GM21367 (cell line): ENCODE measurements around the gene ADGRF1.
"Not testable (repeated sequence)": the region's sequence is repeated elsewhere in the genome, so short reads cannot be mapped to it uniquely, and the experiment has no call there.

ENCODE experiments used
- ATAC-seq: cut with Tn5 transposase; IDR thresholded peaks from one replicate; pipeline ENCODE4 v1.9.1; 2021; ENCODE audit not compliant: unreplicated experiment

The ADGRF1 gene

DNA sequence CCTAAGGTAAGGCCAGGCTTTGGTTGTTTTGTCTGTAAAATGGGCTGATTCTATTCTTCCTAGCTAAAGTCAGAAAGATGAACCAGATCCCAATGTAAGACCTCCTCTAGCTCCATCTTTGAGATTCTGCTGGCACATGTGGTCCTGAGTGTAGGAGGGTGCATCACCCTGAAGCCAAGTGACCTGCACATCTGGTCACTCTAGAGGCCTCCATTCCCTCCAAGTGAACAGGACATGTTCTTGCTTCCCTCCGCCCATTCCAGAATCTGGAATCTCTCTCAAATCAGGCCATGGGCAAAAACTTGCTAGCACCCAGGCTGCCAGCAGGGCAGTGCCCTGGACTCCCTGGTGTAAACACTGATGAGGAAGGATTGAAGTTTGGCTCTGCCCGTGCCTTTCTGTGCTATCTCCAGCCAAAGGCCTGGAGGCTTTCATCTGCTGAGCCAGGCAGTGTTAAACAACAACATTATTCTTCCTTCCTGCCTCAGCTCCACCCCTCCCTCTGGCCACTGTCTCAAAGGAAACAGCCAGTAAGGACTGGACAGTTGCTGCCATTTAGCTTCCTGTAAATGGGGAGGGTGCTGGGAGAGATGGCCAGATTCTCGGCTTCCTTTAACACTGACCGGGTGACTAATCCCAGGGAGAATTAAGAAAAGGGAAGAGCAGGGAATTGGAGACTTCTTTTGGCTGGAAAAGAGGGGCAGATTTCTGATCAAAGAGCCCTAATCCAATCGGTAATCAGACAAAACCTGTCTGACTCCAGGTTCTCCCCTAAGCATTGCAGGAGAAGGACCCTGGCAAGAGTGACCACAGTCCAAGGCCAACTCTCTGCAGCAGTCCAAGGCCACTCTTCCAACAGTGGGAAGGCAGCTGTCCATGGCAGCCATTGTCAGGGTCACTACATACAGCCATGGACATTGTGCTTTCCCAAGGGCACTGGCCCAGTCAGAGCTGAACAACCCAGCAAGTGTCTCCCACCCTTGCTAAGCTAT, 19.5 kb upstream of the ADGRF1 start:
- no peak for ATAC-seq

DNA sequence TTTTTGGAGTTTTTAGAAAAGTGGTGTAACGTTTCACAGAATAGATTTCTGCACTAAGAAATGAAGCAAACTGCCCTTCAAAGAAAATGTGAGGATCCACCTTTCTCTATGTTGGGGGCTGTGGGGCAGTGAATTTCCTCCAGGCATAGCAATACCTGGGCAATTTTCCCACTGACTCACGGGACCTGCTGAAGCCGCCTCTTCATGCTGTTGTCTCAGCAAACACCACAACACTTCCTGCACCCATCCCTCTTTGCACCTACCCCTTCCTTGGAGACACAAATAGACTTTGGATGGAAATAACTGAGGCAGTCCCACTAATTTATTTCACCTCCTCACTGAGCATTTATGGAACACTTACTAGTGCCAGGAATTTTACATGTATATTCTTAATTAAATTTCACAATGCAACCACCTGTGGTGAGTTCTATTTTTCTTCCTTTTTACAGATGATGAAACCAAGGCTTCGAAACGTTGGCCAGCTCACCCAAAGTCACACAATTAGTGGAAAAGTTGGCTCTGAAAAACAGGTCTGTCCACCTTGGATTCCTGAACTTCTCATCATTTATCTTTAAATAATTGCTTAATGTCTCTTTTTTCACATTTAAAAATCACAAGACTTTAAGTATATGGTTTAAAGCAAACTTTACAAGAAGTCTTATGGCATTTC, 17.2 kb upstream of the ADGRF1 start:
- no peak for ATAC-seq

- ATAC-seq: no peak
These were observed 15.9 kb upstream of the ADGRF1 start for GRCh38 chr6:47057830-47058540.

- ATAC-seq: no peak
These were observed 14.7 kb upstream of the ADGRF1 start for GRCh38 chr6:47056832-47057231.

DNA sequence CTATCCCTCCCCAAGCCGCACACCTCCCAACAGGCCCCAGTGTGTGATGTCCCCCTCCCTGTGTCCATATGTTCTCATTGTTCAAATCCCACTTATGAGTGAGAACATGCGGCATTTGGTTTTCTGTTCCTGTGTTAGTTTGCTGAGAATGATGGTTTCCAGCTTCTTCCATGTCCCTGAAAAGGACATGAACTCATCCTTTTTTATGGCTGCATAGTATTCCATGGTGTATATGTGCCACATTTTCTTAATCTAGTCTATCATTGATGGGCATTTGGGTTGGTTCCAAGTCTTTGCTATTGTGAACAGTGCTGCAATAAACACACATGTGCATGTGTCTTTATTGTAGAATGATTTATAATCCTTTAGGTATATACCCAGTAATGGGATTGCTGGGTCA, 12.2 kb upstream of the ADGRF1 start:
- ATAC-seq: not testable (repeated sequence)

DNA sequence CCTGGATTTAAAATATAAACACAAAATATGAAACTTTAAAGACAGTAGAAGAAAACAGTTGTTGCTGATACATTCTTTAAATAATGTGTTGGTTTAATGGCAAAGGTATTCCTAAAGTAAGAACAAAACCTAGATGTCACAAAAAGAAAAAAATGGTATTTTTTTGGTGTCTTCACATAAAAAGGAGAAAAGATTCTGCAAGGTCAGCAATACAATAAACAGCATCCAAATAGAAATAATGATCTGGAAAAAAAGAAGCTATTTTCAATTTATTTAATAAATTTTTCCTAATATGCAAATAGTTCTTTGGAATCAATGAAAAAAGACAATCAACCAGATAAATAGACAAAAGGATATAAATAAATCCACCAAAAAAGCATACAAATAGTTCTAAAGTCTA, 6.5 kb upstream of the ADGRF1 start:
- no peak for ATAC-seq

GRCh38 chr6:47047479-47048407, 5.6 kb upstream of the ADGRF1 start:
- ATAC-seq: peak; percentile 91

DNA sequence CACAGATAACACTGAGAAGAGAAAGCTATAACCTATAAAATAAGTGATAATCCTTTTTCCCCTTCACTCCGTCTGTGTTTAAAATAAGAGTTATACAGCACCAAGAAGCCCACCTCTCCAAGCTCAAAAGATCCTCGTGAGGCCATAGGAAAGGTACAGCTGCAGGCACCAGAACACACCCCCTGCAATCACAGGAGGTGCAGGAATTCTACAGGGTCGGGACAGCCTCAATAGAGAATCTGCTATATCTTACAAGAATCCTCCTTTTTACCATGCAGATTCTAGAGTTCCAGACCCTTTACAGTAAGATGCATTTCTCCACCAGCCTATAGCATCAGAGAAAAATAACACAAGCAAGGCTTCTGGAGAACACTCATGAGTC, 5.0 kb upstream of the ADGRF1 start:
- ATAC-seq: no peak

- no peak for ATAC-seq
These were observed 2.3 kb upstream of the ADGRF1 start for GRCh38 chr6:47044397-47044796.

DNA sequence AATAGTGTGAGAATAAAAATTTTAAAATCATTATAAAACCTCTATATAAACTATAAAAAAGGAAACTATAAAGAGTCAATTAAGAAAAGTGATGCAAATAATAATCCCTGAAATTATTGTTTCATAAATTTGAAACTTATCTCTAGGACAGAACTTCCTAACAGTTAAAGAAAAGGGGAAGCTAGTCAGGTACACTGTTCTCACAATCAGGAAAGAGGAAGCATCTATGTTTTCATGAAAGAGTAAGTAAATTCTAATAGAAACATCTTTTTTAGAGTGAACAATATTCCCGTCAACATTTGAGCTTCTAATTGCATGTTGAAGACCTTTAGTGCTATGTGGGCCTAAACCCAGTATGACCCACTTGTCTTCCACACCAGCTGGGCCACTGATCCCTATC, 1.2 kb upstream of the ADGRF1 start:
- no peak for ATAC-seq

GRCh38 chr6:47041741-47042140, 391 bp downstream of the ADGRF1 start:
- ATAC-seq: no peak

DNA sequence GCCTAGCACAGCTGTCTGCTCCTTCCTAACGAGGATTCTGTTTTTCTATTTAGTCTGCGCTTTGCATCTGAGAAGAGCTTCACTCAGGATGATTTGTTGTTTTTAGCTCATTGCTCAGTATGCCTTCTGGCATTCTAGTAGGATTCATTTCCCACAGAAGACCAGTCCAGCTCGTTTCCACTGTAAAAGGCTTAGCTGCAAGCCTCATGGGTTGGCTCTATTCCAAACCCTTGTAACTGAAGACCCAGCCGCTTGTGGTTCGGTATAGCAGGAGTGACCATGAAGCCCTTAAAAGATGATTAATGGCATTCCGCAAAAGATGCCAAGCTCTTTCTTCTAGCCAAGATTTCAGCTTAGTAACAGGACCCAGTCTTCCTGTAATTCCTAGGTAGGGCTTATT, 7.2 kb downstream of the ADGRF1 start:
- no peak for ATAC-seq

GRCh38 chr6:47034421-47034820, 7.7 kb downstream of the ADGRF1 start:
- ATAC-seq: no peak

- no peak for ATAC-seq
These were observed 9.0 kb downstream of the ADGRF1 start for GRCh38 chr6:47032974-47033765.

GRCh38 chr6:47031656-47032055, 10.5 kb downstream of the ADGRF1 start:
- no peak for ATAC-seq

DNA sequence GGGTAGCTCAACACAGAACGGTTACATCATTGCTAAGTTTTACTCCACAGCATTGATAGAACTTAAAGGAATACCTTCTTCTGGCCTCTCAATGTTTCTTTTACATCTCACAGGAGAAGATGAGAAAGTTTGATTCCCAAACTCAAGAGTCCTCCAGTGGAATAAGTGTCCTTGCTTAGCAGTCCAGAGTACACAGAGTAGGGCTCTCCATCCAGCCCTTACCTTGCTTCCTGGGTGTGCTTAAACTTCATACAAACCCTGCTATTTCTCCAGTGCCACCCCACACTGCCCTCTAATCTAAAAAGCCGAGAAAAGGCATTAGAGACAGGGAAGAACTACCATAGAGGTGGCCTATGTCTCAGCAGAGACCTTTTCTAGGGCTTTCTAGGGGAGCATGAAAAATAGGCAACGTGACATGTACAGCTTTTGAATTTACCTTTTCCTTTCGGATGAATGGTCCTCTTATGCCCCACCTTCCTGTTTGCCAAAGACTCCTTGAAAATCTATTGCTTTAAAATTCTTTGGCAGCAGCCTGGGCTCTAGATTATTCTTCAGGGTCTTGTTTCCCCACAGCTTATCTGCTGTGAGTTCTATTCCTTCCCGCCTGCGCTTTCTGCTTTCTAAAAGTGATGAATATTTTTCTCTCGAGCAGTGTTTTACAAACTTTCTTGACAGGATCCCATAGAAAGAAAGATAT, 12.1 kb downstream of the ADGRF1 start:
- ATAC-seq: no peak

DNA sequence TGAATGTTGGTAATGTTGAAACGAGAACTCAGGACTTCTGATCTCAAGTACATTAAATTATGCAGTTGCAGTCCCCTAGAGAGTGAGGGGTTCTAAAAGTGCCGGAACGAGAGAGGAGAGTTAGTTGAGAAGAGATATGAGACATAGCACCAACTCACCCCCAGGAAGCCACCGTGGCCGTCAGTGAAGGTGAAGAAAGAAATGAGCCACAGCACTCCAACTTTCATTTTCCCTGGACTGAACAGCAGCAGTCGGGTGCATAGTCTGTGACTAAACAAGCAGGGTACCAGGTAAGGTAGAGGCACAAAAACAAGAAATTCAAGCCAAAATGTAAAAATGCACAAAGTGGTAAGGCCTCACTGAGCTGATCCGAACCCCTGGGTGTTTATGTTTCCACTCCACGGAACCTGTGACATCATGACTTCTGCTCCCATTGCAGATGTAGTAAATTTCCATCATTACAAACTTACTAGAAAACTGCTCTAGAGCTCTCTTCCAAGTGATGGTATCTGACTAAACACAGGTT, 13.2 kb downstream of the ADGRF1 start:
- no peak for ATAC-seq

- no peak for ATAC-seq
These were observed 14.8 kb downstream of the ADGRF1 start for GRCh38 chr6:47027315-47027714.

DNA sequence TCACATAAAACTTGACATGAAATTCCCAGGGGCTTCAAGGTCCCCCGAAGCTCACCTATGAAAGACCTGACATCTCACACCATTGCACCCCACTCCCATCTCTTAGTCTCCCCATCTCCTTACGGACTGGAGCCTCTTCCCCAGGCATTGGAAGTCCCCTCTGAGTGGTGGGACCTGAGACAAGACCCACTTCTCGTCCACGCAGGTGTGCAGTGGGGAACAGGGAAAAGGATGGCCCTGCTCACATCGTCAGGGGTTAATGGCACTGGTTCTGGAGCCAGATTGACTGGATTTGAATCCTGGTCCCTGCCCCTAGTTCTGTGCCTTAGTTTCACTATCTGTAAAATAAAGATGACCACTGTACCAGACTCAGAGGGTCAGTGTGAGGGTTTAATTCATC, 15.5 kb downstream of the ADGRF1 start:
- no peak for ATAC-seq
